Activated CD4-positive, alpha-beta T cell treated with anti-CD3 and anti-CD28 coated beads for 1 hour (primary cell): ENCODE measurements around the gene DAD1.
"Not testable (repeated sequence)": the region's sequence is repeated elsewhere in the genome, so short reads cannot be mapped to it uniquely, and the experiment has no call there.

Experiments used
- DNase-seq: peaks from one replicate; pipeline ENCODE4 v3.0.0-alpha.2; 2020

The DAD1 gene

DNA sequence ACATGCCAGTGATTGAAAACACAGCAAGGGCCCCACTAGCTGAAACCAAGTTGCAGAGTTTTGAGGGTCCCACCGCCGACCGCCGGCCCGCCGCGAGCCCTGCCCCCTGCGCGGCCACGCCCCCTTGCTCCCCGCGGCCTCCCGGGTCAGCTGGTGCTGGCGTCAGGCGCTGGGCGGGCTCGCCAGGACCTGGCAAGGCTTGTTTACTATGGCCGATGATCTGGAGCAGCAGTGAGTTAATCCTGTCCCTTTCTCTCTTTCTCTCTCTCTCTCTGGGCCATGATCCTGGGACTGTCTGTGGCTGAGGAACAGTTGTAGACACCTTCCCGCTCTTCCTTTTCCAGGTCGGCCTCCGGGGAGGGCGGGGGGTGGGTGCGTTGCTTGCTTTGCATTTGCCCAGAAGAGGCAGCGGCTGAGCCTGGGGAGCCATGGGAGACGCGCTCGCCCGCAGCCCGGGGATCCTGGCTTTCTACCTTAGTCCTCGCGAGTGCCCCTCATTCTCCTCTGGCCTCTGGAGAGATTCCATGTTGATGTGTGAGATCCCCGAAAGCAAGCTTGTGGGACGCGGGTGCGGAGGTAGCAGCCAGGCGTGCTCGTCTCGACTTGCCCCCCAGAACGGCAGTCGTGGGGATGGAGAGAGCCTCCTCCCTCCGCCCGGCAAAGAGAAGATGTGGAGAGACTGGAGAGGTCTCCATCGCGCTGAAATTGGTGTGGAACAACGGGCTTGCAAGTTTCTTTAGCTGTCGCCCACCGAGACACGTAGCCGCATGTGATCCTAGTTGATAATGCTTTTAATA lies 9.3 kb upstream of the DAD1 start, which contains the start of gene ABHD4:
Gene ABHD4 (plus strand): TSS at position 202 of the 797 bp plus-strand sequence. CDS start 7 bp downstream, at position 209.
- DNase-seq = no peak

- no peak for DNase-seq
Measured at GRCh38 chr14:22597771-22598098, 8.7 kb upstream of the DAD1 start.

DNA sequence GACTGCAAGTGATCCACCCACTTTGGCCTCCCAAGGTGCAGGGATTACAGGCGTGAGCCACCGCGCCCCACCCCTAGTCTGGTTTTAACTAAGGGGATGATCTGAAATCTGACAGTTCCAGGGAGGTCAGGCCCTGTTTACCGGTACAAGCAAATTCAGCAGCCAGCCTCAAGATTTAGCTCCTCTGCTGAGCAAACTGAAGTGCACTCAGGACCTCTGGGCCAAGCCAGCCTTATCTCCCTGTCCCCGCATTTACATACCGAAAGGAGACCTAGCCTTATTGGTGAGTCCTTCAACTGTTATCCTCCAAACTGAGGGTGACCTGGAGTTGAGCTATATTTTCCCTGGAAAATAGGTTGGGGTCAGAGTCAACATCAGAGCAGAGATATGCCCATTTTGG lies 8.2 kb upstream of the DAD1 start:
- DNase-seq = no peak

DNA sequence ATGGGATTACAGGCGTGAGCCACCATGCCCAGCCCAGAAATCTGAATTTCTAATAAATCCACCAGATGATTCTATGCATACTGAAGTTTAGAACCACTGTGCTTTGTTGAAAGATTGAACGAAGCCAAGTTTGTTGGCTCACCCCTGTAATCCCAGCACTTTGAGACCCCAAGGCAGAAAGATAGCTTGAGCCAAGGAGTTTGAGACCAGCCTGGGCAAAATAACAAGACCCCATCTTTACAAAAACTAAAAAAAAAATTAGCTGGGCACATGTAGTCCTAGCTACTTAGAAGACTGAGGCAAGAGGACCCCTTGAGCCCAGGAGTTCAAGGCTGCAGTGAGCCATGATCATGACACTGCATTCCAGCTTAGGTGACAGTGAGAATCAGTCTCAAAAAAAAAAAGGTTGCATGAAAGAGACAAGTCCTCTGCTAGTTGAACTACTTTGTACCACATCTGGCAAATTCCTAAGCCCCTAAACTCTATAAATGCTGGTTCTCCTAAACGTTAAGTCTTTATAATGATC lies 7.4 kb upstream of the DAD1 start:
- no peak for DNase-seq

DNA sequence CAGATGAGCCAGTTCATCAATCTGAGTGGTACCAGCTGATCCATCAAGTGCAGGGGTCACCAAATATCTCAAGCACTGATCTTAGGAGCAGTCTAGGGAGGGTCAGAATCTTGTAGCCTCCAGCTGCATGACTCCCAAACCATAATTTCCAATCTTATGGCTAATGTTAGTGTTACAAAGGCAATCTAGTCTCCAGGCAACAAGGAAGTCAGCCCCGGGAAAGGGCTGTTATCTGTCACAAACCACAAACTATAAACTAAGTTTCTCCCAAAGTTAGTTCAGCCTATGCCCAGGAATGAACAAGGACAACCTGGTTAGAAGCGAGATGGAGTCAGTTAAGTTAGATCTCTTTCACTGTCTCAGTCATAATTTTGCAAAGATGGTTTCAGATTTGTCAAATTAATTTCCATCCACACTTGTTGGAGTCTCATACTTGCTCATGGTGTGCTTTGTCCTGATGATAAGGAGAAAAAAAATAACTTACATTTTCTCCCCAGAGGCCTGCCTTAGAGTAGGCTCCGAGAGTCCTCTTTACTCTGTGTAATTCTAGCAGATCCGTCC lies 5.2 kb upstream of the DAD1 start:
- no peak for DNase-seq

DNA sequence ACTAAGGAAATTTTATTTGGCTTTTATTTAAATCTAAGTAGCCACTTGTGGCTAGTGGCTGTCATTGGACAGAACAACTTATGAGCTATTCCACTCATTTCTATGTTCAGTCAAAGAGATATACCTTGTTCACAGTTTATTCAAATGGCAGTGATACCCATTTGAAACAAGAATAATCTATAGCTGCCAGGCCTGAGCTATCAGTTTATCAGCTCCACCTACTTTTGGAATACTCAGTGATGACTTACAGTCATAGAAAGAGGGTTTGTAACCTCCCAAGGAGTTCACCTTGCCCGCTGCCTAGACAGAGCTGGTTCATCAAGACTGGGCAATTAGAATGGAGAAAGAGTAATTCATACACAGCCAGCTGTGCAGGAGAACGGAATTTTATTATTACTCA lies 4.6 kb upstream of the DAD1 start:
- no peak for DNase-seq

DNA sequence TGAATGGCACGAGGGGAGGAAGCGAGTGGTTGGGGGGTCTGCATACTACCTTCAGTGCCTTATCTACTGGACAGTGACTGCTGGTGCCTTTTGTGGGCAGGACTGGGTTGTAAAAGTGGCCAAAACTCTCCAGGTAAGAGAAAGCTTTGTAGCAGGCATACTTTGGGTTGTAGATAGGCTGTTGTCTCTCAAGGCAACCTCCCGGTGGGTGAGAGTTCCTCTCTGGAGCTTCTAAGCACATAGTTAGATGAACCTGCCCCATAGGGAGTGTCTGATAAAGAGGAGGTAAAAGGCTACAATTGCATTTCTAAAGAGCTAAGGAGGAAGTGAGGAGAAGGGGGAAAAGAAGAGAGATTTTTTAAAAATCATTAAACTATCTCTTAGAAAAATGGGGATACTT lies 4.2 kb upstream of the DAD1 start:
- DNase-seq = no peak

DNA sequence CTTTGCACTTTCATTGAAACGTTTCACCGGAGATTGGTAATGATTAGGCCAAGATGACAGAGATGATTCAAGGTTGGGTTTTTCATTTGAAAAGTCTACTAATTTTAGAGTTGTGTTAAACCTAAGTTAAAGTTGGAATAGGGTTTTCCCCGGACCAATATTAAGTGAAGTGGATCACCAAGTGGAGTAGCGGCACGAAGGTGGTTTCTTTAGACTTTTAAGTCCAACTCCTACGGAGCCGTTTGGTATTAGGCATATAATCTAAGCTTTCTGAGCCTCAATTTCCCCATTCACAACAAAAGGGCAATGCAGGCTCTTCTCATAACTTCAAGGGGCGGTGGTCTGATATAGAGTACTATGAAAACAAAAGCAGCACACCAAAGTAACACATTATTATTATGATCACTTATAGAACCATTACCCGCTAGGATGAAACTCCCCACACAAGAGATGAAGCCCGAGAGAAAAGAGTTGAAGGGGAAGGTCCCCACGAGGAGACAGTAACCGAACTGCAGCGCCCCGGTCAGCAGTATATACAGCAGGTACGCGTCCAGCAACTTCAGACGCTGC lies 413 bp downstream of the DAD1 start:
- no peak for DNase-seq

DNA sequence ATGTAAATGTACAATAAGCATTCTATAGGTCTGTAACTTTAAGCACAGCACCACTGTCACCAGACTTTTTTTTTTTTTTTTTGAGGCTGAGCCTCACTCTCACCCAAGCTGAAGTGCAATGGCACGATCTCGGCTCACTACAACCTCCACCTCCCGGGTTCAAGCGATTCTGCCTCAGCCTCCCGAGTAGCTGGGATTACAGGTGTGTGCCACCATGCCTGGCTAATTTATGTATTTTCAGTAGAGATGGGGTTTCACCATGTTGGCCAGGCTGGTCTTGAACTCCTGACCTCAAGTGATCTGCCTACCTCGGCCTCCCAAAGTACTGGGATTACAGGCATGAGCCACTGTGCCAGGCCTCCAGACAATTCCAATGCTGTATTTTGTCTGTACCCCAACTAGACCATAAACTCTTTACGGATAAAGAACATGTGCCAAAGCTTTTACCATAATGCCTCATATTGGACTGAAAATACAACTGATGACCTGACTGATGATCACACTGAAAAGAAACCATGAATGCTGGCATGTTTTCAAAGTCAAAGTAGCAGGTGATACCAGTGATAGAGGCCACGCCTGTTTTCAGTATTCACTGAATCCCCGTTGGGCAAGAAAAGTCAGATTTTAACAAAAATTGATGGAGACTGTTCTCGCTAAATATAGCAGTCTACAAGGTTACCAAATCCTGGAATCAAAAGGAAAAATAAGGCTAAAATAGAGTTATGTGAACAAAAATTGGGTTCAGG lies 1.2 kb downstream of the DAD1 start:
- not testable (repeated sequence) for DNase-seq

DNA sequence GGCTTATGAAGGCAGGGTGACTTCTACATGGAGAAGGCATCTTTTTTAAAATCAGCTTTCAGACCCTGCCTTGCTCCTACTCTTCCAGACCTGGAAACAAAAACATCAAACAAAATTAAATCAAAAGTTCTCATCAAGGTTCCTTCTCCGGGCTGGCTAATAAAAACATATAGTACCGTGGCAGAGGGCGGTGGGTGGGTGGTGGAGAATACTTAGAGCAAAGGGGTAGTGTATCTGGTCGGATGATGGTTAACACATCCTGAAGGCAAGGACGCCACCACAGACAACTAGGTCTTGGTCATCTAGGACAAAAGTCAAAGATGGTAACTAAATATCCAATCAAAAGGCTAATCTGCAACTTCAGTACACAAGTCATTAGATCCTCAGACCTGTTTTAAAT lies 1.8 kb downstream of the DAD1 start:
- DNase-seq = no peak

GRCh38 chr14:22583994-22584393 lies 5.0 kb downstream of the DAD1 start:
- no peak for DNase-seq

DNA sequence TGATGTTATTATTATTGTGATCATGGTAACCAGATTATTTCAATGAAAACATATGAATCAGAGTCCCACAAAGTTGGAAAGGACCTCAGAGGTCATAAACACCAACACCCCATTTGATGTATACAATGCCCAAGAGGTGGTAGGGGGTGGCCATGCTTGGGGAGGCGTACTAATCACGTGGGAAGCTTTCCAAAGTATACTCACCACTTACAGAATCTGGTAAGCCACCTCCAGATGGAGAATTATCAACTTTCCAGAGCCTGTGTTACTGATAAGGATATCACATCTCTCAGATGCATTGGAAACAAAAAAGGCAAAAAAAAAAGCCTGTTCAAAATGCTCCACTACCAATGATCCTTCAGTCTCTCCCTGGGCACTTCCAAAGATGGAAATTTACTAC lies 8.4 kb downstream of the DAD1 start:
- DNase-seq = no peak

- no peak for DNase-seq
Measured at GRCh38 chr14:22579881-22580280, 9.1 kb downstream of the DAD1 start.

GRCh38 chr14:22579236-22579635 lies 9.8 kb downstream of the DAD1 start:
- no peak for DNase-seq

DNA sequence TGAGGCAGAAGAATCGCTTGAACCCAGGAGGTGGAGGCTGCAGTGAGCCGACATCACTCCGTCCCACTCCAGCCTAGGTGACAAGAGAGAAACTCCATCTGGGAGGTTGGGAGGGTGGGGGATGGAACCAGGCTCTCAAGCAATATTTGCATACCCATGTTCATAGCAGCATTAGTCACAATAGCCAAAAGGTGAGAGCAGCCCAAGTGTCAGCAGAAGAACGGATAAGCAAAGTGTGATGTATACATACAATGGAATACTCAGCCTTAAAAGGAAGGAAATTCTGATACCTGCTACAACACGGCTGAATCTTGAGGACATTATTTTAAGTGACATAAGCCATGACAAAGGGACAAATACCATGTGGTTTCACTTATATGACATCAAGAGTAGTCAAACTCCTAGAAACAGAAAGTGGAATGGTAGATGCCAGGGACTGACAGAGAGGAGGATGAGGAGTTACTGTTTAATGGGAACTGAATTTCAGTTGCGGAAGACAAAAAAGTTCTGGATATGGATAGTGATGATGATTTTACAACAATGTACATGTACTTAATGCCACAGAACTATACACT lies 11.6 kb downstream of the DAD1 start:
- DNase-seq = no peak

DNA sequence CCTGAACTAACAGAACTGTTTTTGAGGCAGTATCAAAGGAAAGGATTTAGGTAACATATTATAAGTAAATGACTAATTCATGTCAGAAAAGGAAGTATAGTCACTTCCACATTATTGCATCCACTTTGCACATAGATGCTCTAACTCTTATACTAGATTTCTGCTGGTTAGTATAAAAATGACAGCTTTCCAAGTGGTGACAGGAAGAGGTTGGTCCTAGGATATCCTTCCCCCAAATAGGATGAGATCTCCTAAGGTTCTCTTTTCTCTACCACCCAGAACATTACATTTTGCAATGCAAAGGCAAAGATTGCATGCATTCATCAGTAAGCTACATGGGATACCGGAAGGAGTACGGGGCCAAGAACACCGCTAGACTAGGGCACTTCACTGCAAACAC lies 15.2 kb downstream of the DAD1 start:
- DNase-seq = no peak

GRCh38 chr14:22572562-22573058 lies 16.4 kb downstream of the DAD1 start:
- DNase-seq = no peak

DNA sequence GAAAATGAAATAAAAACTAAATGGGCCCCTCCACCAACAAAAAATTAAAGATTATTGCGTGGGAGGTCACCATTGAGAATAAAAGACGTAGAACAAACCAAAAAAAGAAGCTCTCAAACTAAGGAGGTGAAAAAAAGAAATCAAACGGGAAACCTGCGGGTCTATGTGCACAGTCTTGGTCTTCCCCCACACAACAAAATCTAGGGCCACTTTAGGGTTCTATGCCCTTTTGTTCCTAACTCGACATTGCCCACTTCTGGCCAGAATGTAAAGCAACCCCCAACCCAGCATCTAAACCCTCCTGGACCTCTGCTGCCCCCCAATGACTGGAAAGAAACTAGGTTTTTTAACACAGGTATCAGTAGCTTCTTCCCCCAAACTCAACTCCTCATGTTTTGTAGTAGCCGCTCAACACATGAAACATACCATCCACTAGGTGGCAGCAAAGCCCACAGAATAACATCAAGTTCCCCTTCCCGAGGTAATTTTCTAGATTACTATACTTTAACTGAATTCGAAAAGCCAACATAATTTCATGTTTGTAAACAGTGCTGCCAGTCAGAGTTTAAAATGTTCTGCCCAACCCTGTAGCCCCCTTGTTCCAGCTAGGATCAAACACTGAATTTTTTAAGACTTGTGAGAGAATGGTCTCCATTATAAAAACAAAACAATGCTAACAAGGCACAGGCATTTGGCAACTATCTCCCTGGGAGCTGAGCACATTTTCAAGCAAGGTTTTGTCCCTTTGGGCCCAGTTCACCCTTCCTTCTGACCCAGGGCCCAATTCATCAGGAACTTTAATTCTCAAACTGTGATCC lies 18.7 kb downstream of the DAD1 start:
- DNase-seq = peak; percentile 74

DNA sequence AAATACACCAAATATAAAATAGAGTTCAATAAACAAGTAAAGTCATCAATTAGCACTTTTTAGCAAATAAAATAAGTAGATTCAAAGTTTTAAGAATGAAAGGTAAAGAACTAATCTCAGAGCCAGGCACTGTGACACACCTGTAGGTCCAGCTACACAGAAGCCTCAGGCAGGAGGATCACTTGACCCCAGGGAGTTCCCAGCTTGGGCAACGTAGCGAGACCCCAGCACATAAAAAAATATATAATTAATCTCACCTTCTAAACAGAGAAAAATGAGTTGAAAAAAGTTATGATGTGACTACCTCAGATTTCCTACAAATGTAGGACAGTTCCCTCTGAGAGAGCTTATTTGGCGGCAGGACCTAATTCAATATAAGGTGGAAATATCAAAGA lies 19.3 kb downstream of the DAD1 start:
- DNase-seq = no peak

DNA sequence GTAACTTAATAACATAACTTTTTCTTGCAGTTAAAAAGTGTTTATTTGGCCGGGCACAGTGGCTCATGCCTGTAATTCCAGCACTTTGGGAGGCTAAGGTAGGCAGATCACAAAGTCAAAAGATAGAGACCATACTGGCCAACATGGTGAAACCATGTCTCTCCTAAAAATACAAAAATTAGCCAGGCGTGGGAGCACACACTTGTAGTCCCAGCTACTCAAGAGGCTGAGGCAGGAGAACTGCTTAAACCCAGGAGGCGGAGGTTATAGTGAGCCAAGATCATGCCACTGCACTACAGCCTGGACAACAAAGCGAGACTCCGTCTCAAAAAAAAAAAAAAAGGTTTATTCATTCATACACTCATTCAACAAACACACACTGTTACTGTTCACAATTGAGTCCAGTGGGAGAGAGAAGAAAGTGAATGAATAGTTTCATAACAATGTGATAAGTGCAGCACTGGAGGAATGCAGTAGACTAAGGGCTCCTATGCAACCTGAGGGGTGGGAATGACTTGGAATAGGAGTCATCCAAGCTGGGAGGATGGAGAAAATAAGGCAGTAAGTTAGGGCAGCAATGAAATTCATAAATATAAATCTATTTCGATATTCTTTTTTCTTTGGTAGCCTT lies 19.8 kb downstream of the DAD1 start:
- DNase-seq = no peak

- DNase-seq = no peak
Measured at GRCh38 chr14:22567437-22567836, 21.6 kb downstream of the DAD1 start.

- no peak for DNase-seq
Measured at GRCh38 chr14:22566845-22567244, 22.2 kb downstream of the DAD1 start.
